Measurements from ENCODE around the gene ADAMTS12.

The ADAMTS12 gene

DNA sequence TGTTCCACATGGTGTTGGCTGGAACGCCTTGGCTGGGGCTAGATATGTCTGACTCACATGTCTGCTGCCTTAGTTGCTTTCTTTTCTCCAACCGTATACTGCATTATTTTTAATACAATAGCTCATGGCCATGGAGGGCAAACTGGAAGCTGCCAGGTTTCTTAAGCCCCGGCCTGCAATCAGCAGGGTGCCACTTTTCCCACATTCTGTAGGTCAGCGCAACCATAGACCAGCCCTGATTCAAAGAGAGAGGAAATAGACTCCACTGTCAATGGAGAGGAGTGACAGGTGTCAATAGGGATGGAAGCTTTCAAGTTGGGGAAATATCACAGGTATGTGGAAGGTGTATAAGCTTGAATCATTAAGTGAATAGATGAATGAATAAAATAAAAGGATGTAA is 390.5 kb downstream of the ADAMTS12 start:
- H3K27ac ChIP-seq = no peak overlapping the region
- DNase-seq = no peak
- intact Hi-C loops (cut with DNase I; ENCODE audit: low total_unique reads) = no loop called here
- no peaks in the 10 kb centered on the region for H3K36me3 ChIP-seq
- H3K9me3 ChIP-seq = no peaks in the 10 kb centered on the region
- H3K4me3 ChIP-seq = no peak overlapping the region
- H3K4me1 ChIP-seq = no peaks in the 10 kb centered on the region
- TF ChIP-seq, protein P1, sequence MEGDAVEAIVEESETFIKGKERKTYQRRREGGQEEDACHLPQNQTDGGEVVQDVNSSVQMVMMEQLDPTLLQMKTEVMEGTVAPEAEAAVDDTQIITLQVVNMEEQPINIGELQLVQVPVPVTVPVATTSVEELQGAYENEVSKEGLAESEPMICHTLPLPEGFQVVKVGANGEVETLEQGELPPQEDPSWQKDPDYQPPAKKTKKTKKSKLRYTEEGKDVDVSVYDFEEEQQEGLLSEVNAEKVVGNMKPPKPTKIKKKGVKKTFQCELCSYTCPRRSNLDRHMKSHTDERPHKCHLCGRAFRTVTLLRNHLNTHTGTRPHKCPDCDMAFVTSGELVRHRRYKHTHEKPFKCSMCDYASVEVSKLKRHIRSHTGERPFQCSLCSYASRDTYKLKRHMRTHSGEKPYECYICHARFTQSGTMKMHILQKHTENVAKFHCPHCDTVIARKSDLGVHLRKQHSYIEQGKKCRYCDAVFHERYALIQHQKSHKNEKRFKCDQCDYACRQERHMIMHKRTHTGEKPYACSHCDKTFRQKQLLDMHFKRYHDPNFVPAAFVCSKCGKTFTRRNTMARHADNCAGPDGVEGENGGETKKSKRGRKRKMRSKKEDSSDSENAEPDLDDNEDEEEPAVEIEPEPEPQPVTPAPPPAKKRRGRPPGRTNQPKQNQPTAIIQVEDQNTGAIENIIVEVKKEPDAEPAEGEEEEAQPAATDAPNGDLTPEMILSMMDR (IDR thresholded peaks at IDR 0.05) = no peak
- H3K27me3 ChIP-seq = no peaks in the 10 kb centered on the region

DNA sequence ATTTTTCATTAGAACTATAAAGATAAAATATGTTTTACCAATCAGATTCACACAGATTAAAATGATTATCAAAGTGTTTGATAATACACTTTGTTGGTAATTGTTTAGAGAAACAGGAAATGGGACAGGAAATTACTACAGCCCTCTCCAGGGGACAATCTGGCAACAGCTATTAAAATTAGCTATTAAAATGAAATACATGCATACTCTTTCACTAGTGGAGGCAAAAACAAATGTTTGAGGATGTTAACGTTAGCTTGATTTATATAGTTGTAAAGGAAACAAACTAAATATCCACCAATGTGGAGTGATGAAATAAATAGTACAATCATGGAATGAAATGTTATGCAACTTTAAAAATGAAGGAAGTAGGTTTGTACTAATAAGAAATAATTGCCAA is 397.3 kb downstream of the ADAMTS12 start:
- intact Hi-C loops (cut with DNase I; ENCODE audit: low total_unique reads) = no loop called here
- H3K27me3 ChIP-seq = no peaks in the 10 kb centered on the region
- DNase-seq = no peak
- no peaks in the 10 kb centered on the region for H3K36me3 ChIP-seq
- H3K27ac ChIP-seq = no peak overlapping the region
- TF ChIP-seq, protein P1 (IDR thresholded peaks at IDR 0.05) = no peak
- H3K9me3 ChIP-seq = no peaks in the 10 kb centered on the region
- peaks cover 0 to 8% (median 0%) of the 10 kb centered on the region in 4 donors for H3K4me1 ChIP-seq
- no peak overlapping the region for H3K4me3 ChIP-seq

DNA sequence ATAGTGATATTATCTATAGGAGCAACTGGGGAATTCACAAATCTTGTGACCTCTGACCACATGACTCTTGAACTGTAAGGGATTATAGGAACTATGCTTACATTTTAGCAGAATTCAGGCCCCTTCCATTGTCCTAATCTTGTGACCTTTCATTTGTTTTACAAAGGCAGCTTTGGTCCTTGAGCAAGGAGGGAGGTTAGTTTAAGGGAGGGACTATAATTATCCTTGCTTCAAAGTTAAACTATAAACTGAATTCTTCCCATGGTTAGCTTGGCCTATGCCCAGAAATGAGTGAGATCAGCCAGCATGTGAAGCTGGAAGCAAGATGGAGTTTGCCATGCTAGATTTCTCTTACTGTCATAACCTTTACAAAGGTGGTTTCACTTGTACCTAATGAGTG is 399.8 kb downstream of the ADAMTS12 start:
- no peaks in the 10 kb centered on the region for H3K27me3 ChIP-seq
- peaks cover 0 to 8% (median 0%) of the 10 kb centered on the region in 4 donors for H3K4me1 ChIP-seq
- TF ChIP-seq, protein P1 (IDR thresholded peaks at IDR 0.05) = no peak
- intact Hi-C loops (cut with DNase I; ENCODE audit: low total_unique reads) = no loop called here
- no peaks in the 10 kb centered on the region for H3K9me3 ChIP-seq
- no peak overlapping the region for H3K27ac ChIP-seq
- no peaks in the 10 kb centered on the region for H3K36me3 ChIP-seq
- no peak for DNase-seq
- H3K4me3 ChIP-seq = no peak overlapping the region

DNA sequence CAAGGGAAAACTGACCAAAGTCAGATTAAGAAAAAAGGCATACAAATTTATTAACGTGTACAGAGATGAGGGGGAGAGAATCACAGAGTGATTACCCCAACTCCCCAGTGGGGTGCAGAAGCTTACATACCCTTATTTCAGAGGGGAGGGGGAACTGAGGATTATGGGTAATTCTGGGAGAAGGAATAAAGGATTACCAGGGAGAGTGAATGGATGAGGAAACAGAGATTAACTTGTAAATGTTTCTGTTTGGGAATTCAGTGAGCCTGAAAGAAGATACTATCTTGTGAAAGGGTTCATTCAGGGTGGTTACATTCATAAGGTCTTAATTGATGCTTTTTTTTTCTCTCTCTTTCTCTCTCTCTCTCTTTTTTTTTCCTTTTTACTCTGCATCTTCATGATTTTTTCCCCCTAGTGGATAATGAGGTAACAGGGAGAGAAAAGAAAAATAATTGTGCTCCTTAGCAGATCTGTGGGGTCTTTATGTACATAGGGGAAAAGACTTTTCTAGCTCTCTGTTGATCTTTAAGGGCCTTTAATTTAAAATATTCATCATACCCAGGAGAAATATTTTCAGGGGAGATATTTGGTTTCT is 401.6 kb downstream of the ADAMTS12 start:
- DNase-seq = no peak
- Histone ChIP-seq H3K27ac (no peak overlapping the region), H3K9me3 (no peaks in the 10 kb centered on the region), H3K4me3 (no peak overlapping the region), H3K27me3 (no peaks in the 10 kb centered on the region), H3K36me3 (no peaks in the 10 kb centered on the region), H3K4me1 (peaks cover 0 to 8% (median 0%) of the 10 kb centered on the region in 4 donors)
- intact Hi-C loops (cut with DNase I; ENCODE audit: low total_unique reads) = no loop called here
- TF ChIP-seq, protein P1 (IDR thresholded peaks at IDR 0.05) = no peak

DNA sequence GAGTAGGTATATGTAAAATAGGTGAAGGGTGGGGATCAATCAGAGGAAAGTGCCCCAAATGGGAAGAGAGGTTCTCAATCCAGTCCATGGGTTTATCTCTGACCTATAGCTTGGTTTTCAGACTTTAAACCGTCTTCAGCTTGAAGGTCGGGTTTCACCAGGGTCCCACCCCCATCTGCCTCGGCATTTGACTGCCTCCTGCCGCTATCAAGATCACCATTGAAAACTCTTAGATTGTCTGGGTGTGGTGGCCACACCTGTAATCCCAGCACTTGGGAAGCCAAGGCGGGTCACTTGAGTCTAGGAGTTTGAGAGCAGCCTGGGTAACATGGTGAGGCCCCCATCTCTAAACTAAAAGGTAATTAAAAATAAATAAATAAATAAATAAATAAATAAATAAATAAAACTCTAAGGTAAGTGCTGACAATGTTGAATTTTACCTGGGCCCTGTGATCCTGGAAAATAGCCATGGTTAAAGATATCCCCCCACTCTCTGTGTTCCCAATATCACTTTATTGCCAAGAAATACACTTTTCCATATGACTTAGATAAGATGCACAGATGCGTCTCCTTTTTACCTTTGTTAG is 402.2 kb downstream of the ADAMTS12 start:
- Histone ChIP-seq H3K4me3 (no peak overlapping the region), H3K4me1 (peaks cover 0 to 8% (median 0%) of the 10 kb centered on the region in 4 donors), H3K36me3 (no peaks in the 10 kb centered on the region), H3K27me3 (no peaks in the 10 kb centered on the region), H3K9me3 (no peaks in the 10 kb centered on the region), H3K27ac (no peak overlapping the region)
- intact Hi-C loops (cut with DNase I; ENCODE audit: low total_unique reads) = no loop called here
- DNase-seq = no peak
- TF ChIP-seq, protein P1 (IDR thresholded peaks at IDR 0.05) = no peak

Data from tibial artery (tissue), 4 donors.